C4-2B (cell line): ENCODE measurements around the gene ABHD3.

Source experiments
- ZFX ChIP-seq: fragments of 450-650 bp; IDR thresholded peaks from 2 replicates; pipeline ENCODE4 v1.6.1; 2017
- TF ChIP-seq, protein P1 (sequence below): fragments of 450-650 bp; conservative IDR thresholded peaks from 2 replicates; pipeline ENCODE4 v1.5.1; 2017; ENCODE audit warnings: mild to moderate bottlenecking

DNA sequence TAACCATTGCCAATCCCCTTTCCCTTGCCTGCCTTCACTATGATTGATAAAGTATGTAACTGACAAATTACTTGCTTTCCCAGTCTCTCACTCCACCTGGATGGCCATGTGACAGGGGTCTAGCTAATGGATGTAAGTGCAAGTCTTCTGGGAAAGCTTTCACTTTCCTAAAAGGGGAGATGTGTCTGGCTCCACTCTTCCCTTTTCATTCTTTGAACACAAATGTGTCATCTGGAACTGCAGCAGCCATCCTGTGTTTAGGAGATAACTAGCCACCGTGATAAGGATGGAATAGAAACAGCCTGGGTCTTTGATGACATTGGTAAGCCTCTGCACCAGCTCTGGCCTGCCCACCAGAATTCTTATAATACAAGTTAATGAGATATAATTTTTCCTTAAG, 54.3 kb downstream of the ABHD3 start:
- TF ChIP-seq, protein P1, sequence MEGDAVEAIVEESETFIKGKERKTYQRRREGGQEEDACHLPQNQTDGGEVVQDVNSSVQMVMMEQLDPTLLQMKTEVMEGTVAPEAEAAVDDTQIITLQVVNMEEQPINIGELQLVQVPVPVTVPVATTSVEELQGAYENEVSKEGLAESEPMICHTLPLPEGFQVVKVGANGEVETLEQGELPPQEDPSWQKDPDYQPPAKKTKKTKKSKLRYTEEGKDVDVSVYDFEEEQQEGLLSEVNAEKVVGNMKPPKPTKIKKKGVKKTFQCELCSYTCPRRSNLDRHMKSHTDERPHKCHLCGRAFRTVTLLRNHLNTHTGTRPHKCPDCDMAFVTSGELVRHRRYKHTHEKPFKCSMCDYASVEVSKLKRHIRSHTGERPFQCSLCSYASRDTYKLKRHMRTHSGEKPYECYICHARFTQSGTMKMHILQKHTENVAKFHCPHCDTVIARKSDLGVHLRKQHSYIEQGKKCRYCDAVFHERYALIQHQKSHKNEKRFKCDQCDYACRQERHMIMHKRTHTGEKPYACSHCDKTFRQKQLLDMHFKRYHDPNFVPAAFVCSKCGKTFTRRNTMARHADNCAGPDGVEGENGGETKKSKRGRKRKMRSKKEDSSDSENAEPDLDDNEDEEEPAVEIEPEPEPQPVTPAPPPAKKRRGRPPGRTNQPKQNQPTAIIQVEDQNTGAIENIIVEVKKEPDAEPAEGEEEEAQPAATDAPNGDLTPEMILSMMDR, result no peak
- TF ChIP-seq ZFX, result no peak
